Measurements from ENCODE around the gene POU2F3. TPM values are rescaled to one million over a fixed set of nuclear protein-coding genes. Genes with fewer than 3 reads are reported as not detected.

POU2F3 gene
- total and polyA plus RNA-seq, 2 of the 13 experiments (the other 11 are each of a cell fraction or from before 2014, with no cell fraction given) = not detected

GRCh38 chr11:120208777-120209176 is 31.2 kb upstream of the POU2F3 start (continued):
- TF ChIP-seq ZNF569 (CRISPR knock-in tag; IDR thresholded peaks at IDR 0.05; ENCODE audit: borderline replicate concordance) = no peak
- no peak for TF ChIP-seq ZNF775 (CRISPR knock-in tag; IDR thresholded peaks at IDR 0.05; ENCODE audit: borderline replicate concordance)
- TF ChIP-seq HINFP (CRISPR knock-in tag; IDR thresholded peaks at IDR 0.05; ENCODE audit: low read depth) = no peak
- TF ChIP-seq RXRA (CRISPR knock-in tag; IDR thresholded peaks at IDR 0.05) = no peak; the same call in 1 of the 2 replicates
- no peak for TF ChIP-seq HMGA1 (CRISPR knock-in tag; conservative IDR thresholded peaks at IDR 0.05)
- peak; percentile 48; the same call in 1 of the 2 replicates for TF ChIP-seq NCOA2 (CRISPR knock-in tag; IDR thresholded peaks at IDR 0.05)
- TF ChIP-seq YEATS2 (CRISPR knock-in tag; IDR thresholded peaks at IDR 0.05; ENCODE audit: borderline replicate concordance) = no peak
- TF ChIP-seq ZBTB20 (CRISPR knock-in tag; IDR thresholded peaks at IDR 0.05; ENCODE audit: borderline replicate concordance, low read depth) = no peak
- no peak for TF ChIP-seq ZNF703 (CRISPR knock-in tag; IDR thresholded peaks at IDR 0.05; ENCODE audit: borderline replicate concordance)
- TF ChIP-seq ZBTB33 (CRISPR knock-in tag; IDR thresholded peaks at IDR 0.05) = no peak
- peak; percentile 22 for TF ChIP-seq TEAD3 (CRISPR knock-in tag; optimal IDR thresholded peaks at IDR 0.05; ENCODE audit: borderline replicate concordance)
- TF ChIP-seq ZNF329 (CRISPR knock-in tag; IDR thresholded peaks at IDR 0.05; ENCODE audit: low read depth) = no peak
- no peak for TF ChIP-seq MTF2 (CRISPR knock-in tag; IDR thresholded peaks at IDR 0.05; ENCODE audit: borderline replicate concordance)
- no peak for TF ChIP-seq FOSL1 (CRISPR knock-in tag; IDR thresholded peaks at IDR 0.05; ENCODE audit: borderline replicate concordance)
- TF ChIP-seq SMAD3 (CRISPR knock-in tag; IDR thresholded peaks at IDR 0.05) = no peak
- TF ChIP-seq ZNF619 (CRISPR knock-in tag; IDR thresholded peaks at IDR 0.05) = no peak
- TF ChIP-seq ZFP62 (CRISPR knock-in tag; IDR thresholded peaks at IDR 0.05) = no peak
- no peak for TF ChIP-seq ZNF253 (CRISPR knock-in tag; IDR thresholded peaks at IDR 0.05; ENCODE audit: borderline replicate concordance)
- TF ChIP-seq CREM (IDR thresholded peaks at IDR 0.05) = no peak
- TF ChIP-seq CREM (CRISPR knock-in tag; IDR thresholded peaks at IDR 0.05) = no peak
- peak in 1 of 2 experiments; percentile 51; a peak in 1 of 4 replicates for TF ChIP-seq EP300 (IDR thresholded peaks at IDR 0.05; ENCODE audit: low read depth in 2 of 2, low read length in 2 of 2)
- TF ChIP-seq EP300 (CRISPR knock-in tag; IDR thresholded peaks at IDR 0.05; ENCODE audit: borderline replicate concordance) = peak; percentile 56; the same call in 1 of the 2 replicates
- TF ChIP-seq RFX5 (IDR thresholded peaks at IDR 0.05; ENCODE audit: low read depth, low read length) = no peak
- no peak for TF ChIP-seq TAF15 (IDR thresholded peaks at IDR 0.05; ENCODE audit: low read depth, low read length, poor library complexity, severe bottlenecking)
- peak; percentile 44; the same call in 1 of the 2 replicates for TF ChIP-seq ZNF614 (CRISPR knock-in tag; IDR thresholded peaks at IDR 0.05; ENCODE audit: borderline replicate concordance)
- TF ChIP-seq KDM4B (CRISPR knock-in tag; IDR thresholded peaks at IDR 0.05) = no peak
- TF ChIP-seq DMAP1 (CRISPR knock-in tag; IDR thresholded peaks at IDR 0.05) = no peak
- no peak for TF ChIP-seq TBL1XR1 (IDR thresholded peaks at IDR 0.05; ENCODE audit: borderline replicate concordance, low read length, partially characterized antibody)
